Measurements from ENCODE around the gene TSHZ1. TPM values are rescaled to one million over a fixed set of nuclear protein-coding genes. Genes with fewer than 3 reads are reported as not detected.

The TSHZ1 gene
- total and polyA plus RNA-seq, 2 experiments from 2014 or later, result 0.23 to 0.38 TPM

DNA sequence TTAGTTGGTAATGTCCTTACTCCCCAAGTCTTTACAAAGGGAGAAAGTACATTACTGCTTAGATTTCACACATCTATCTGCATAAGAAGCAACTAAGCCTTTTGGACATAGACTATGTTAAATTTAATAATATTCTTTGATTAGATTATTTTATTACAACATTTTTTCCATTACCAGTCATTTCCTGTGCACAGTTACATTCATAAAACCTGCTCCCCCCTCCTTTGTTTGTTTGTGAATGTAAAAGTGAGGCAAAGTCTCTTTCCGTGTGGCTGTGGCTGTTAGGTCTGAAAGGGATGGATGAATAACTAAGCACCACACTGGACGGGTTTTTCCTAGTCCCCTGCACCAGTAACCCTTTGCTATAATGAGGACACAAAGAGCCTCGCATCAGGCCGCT lies 11.3 kb upstream of the TSHZ1 start:
- TF ChIP-seq POLR2AphosphoS5 (IDR thresholded peaks at IDR 0.05; ENCODE audit: low read depth), result no peak
- TF ChIP-seq, protein P1, sequence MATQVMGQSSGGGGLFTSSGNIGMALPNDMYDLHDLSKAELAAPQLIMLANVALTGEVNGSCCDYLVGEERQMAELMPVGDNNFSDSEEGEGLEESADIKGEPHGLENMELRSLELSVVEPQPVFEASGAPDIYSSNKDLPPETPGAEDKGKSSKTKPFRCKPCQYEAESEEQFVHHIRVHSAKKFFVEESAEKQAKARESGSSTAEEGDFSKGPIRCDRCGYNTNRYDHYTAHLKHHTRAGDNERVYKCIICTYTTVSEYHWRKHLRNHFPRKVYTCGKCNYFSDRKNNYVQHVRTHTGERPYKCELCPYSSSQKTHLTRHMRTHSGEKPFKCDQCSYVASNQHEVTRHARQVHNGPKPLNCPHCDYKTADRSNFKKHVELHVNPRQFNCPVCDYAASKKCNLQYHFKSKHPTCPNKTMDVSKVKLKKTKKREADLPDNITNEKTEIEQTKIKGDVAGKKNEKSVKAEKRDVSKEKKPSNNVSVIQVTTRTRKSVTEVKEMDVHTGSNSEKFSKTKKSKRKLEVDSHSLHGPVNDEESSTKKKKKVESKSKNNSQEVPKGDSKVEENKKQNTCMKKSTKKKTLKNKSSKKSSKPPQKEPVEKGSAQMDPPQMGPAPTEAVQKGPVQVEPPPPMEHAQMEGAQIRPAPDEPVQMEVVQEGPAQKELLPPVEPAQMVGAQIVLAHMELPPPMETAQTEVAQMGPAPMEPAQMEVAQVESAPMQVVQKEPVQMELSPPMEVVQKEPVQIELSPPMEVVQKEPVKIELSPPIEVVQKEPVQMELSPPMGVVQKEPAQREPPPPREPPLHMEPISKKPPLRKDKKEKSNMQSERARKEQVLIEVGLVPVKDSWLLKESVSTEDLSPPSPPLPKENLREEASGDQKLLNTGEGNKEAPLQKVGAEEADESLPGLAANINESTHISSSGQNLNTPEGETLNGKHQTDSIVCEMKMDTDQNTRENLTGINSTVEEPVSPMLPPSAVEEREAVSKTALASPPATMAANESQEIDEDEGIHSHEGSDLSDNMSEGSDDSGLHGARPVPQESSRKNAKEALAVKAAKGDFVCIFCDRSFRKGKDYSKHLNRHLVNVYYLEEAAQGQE (IDR thresholded peaks at IDR 0.05; ENCODE audit: unreplicated experiment), result no peak
- no peak overlapping the region for H3K27ac Mint-ChIP-seq
- ATAC-seq (no peak), DNase-seq (ENCODE audit: low spot score) (no peak)
- H2AFZ ChIP-seq, result no peak overlapping the region
- no peaks in the 10 kb centered on the region for H3K79me2 ChIP-seq (replicated peaks; ENCODE audit: insufficient read depth)
- H4K20me1 ChIP-seq (replicated peaks; ENCODE audit: insufficient read depth), result peaks cover 15% of the 10 kb centered on the region
- no peak overlapping the region for H3K27ac ChIP-seq (ENCODE audit: low read depth)
- peaks cover 4% of the 10 kb centered on the region; the same call in 1 of the 2 replicates for H3K4me1 ChIP-seq (ENCODE audit: insufficient read depth)
- H3K9me3 Mint-ChIP-seq, result no peaks in the 10 kb centered on the region
- peaks cover 23% of the 10 kb centered on the region for H3K27me3 Mint-ChIP-seq (ENCODE audit: insufficient read depth, low read depth, poor library complexity)
- no peak overlapping the region for H3K4me2 ChIP-seq
- no peaks in the 10 kb centered on the region for H3K9me2 ChIP-seq (ENCODE audit: insufficient read depth)
- H3K36me3 ChIP-seq (ENCODE audit: insufficient read depth), result no peaks in the 10 kb centered on the region
- H3K4me3 Mint-ChIP-seq, result no peak overlapping the region
- peaks cover 31% of the 10 kb centered on the region for H3K27me3 ChIP-seq (ENCODE audit: insufficient read depth)
- no peak overlapping the region for H3K4me3 ChIP-seq
- H3K36me3 Mint-ChIP-seq (ENCODE audit: low read depth), result no peaks in the 10 kb centered on the region
- no peaks in the 10 kb centered on the region for H3F3A ChIP-seq (replicated peaks; ENCODE audit: low read depth)
- H3K4me1 Mint-ChIP-seq, result peaks cover 8% of the 10 kb centered on the region; the same call in 1 of the 3 replicates

DNA sequence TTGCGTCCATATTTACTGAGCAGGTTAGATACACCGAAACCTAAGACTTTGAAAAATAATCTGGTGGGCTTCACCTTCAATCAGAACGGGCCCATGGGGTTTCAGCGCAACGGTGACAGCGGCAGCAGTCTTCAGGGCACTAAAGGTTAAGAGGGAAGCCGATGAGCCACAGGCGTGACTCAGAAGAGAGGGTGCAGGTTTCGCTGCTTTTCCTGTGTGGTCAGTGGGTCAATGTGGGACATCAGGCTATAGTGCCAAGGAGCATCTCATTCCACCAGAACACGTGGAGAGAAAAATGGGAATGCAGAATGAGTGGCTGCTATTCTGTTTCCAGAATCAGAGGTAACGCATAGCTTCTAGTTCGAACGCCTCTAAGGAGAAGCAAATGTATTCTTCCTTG lies 10.5 kb upstream of the TSHZ1 start:
- no peaks in the 10 kb centered on the region for H3K36me3 ChIP-seq (ENCODE audit: insufficient read depth)
- Mint-ChIP-seq H3K4me3 (no peak overlapping the region), H3K4me1 (peaks cover 9% of the 10 kb centered on the region; the same call in 2 of the 3 replicates), H3K9me3 (no peaks in the 10 kb centered on the region), H3K36me3 (ENCODE audit: low read depth) (no peaks in the 10 kb centered on the region), H3K27me3 (ENCODE audit: insufficient read depth, low read depth, poor library complexity) (peaks cover 29% of the 10 kb centered on the region), H3K27ac (no peak overlapping the region)
- H3K27me3 ChIP-seq (ENCODE audit: insufficient read depth), result peaks cover 38% of the 10 kb centered on the region
- H4K20me1 ChIP-seq (replicated peaks; ENCODE audit: insufficient read depth), result peaks cover 15% of the 10 kb centered on the region
- no peak overlapping the region for H2AFZ ChIP-seq
- no peaks in the 10 kb centered on the region for H3K79me2 ChIP-seq (replicated peaks; ENCODE audit: insufficient read depth)
- H3F3A ChIP-seq (replicated peaks; ENCODE audit: low read depth), result no peaks in the 10 kb centered on the region
- no peak overlapping the region for H3K4me2 ChIP-seq
- no peak overlapping the region for H3K4me3 ChIP-seq
- DNase-seq (ENCODE audit: low spot score) (no peak), ATAC-seq (no peak)
- H3K27ac ChIP-seq (ENCODE audit: low read depth), result no peak overlapping the region
- H3K9me2 ChIP-seq (ENCODE audit: insufficient read depth), result no peaks in the 10 kb centered on the region
- H3K4me1 ChIP-seq (ENCODE audit: insufficient read depth), result peaks cover 4% of the 10 kb centered on the region; the same call in 1 of the 2 replicates
- TF ChIP-seq, protein P1 (IDR thresholded peaks at IDR 0.05; ENCODE audit: unreplicated experiment), result no peak
- TF ChIP-seq, protein P2, sequence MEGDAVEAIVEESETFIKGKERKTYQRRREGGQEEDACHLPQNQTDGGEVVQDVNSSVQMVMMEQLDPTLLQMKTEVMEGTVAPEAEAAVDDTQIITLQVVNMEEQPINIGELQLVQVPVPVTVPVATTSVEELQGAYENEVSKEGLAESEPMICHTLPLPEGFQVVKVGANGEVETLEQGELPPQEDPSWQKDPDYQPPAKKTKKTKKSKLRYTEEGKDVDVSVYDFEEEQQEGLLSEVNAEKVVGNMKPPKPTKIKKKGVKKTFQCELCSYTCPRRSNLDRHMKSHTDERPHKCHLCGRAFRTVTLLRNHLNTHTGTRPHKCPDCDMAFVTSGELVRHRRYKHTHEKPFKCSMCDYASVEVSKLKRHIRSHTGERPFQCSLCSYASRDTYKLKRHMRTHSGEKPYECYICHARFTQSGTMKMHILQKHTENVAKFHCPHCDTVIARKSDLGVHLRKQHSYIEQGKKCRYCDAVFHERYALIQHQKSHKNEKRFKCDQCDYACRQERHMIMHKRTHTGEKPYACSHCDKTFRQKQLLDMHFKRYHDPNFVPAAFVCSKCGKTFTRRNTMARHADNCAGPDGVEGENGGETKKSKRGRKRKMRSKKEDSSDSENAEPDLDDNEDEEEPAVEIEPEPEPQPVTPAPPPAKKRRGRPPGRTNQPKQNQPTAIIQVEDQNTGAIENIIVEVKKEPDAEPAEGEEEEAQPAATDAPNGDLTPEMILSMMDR (conservative IDR thresholded peaks at IDR 0.05; ENCODE audit: low read depth in 2 of 2), result no peak
- TF ChIP-seq, protein P3, sequence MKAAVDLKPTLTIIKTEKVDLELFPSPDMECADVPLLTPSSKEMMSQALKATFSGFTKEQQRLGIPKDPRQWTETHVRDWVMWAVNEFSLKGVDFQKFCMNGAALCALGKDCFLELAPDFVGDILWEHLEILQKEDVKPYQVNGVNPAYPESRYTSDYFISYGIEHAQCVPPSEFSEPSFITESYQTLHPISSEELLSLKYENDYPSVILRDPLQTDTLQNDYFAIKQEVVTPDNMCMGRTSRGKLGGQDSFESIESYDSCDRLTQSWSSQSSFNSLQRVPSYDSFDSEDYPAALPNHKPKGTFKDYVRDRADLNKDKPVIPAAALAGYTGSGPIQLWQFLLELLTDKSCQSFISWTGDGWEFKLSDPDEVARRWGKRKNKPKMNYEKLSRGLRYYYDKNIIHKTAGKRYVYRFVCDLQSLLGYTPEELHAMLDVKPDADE (IDR thresholded peaks at IDR 0.05), result no peak
- TF ChIP-seq NANOG (IDR thresholded peaks at IDR 0.05; ENCODE audit: borderline replicate concordance) (no peak), EZH2 (IDR thresholded peaks at IDR 0.05; ENCODE audit: low read depth, unreplicated experiment) (no peak), CREB1 (CRISPR knock-in tag; IDR thresholded peaks at IDR 0.05; ENCODE audit: low read depth) (no peak), ZNF331 (CRISPR knock-in tag; IDR thresholded peaks at IDR 0.05; ENCODE audit: low read depth) (no peak), STAT1 (IDR thresholded peaks at IDR 0.05; ENCODE audit: unreplicated experiment) (no peak), POLR2AphosphoS5 (IDR thresholded peaks at IDR 0.05; ENCODE audit: low read depth) (no peak), ZNF114 (CRISPR knock-in tag; IDR thresholded peaks at IDR 0.05) (no peak), EZH2phosphoT487 (IDR thresholded peaks at IDR 0.05; ENCODE audit: unreplicated experiment) (no peak), JUNB (IDR thresholded peaks at IDR 0.05; ENCODE audit: unreplicated experiment) (no peak)

Data from GM23338 (cell line).